GM12892 (cell line): Measurements from ENCODE around the gene TAGAP.
"Not testable (repeated sequence)": the region's sequence is repeated elsewhere in the genome, so short reads cannot be mapped to it uniquely, and the experiment has no call there.

ENCODE experiments used
- POLR2AphosphoS5 ChIP-seq: IDR thresholded peaks from 2 replicates; pipeline ENCODE4 v1.6.1; 2011; ENCODE audit warnings: low read depth, low read length, control low read depth
- TAF1 ChIP-seq: IDR thresholded peaks from 2 replicates; pipeline ENCODE4 v1.6.1; 2011; ENCODE audit warnings: low read depth, mild to moderate bottlenecking, control low read depth, low read length, borderline replicate concordance

DNA sequence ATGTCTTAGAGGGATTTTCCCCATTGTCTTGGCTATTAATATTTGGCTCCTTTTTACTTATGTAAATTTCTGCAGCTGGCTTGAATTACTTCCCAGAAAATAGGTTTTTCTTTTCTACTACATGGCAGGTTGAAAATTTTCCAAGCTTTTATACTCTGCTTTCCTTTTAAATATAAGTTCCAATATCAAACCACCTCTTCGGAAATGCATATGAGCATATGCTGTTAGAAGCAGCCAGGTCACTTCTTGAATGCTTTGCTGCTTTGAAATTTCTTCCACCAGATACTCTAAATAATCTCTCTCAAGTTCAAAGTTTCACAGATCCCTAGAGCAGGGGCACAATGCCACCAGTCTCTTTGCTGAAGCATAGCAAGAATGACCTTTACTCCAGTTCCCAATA is 19.6 kb downstream of the TAGAP start:
- TF ChIP-seq POLR2AphosphoS5, TAF1: not testable (repeated sequence)
